Neural progenitor cell (in vitro differentiated cells): ENCODE measurements around the gene PPARG. TPM values are rescaled to one million over a fixed set of nuclear protein-coding genes. Genes with fewer than 3 reads are reported as not detected.

Experiments used
- DNase-seq: peaks from one replicate; pipeline ENCODE4 v3.0.0-alpha.2; 2016; ENCODE audit warnings: low spot score
- H2AFZ ChIP-seq: fragments of 200-600 bp; sonication (generic); replicated peaks from 2 replicates; pipeline ENCODE4 v1.6.1; 2016; ENCODE audit warnings: antibody characterized with exemption
- H3F3A ChIP-seq: fragments of 200-600 bp; sonication (generic); 2 replicates; pipeline ENCODE4 v1.6.1; 2016; ENCODE audit warnings: antibody characterized with exemption, low read depth
- H3K27ac ChIP-seq: fragments of 200-600 bp; sonication (generic); 2 replicates; pipeline ENCODE4 v1.5.1; 2016; ENCODE audit warnings: mild to moderate bottlenecking
- H3K27me3 ChIP-seq: fragments of 200-600 bp; sonication (generic); 2 replicates; pipeline ENCODE4 v1.6.1; 2016; ENCODE audit warnings: mild to moderate bottlenecking, moderate library complexity
- H3K36me3 ChIP-seq: fragments of 200-600 bp; sonication (generic); 2 replicates; pipeline ENCODE4 v1.5.1; 2016
- H3K4me1 ChIP-seq: fragments of 200-600 bp; sonication (generic); 2 replicates; pipeline ENCODE4 v1.6.1; 2016; ENCODE audit warnings: mixed run types
- H3K4me2 ChIP-seq: fragments of 200-600 bp; sonication (generic); 2 replicates; pipeline ENCODE4 v1.6.1; 2016
- H3K4me3 ChIP-seq: fragments of 200-600 bp; sonication (generic); 2 replicates; pipeline ENCODE4 v1.5.1; 2016
- H3K79me2 ChIP-seq: fragments of 200-600 bp; sonication (generic); 2 replicates; pipeline ENCODE4 v1.6.1; 2016; ENCODE audit warnings: low read depth
- H3K9ac ChIP-seq: fragments of 200-600 bp; sonication (generic); 2 replicates; pipeline ENCODE4 v1.6.1; 2016
- H3K9me3 ChIP-seq: fragments of 200-600 bp; sonication (generic); 2 replicates; pipeline ENCODE4 v1.5.1; 2016; ENCODE audit warnings: low read depth
- H4K20me1 ChIP-seq: fragments of 200-600 bp; sonication (generic); 2 replicates; pipeline ENCODE4 v1.6.1; 2016; ENCODE audit warnings: low read depth
- H3K27ac Mint-ChIP-seq: 3 replicates; pipeline ENCODE4 v1.8.0; 2021; ENCODE audit warnings: mixed read lengths
- H3K27me3 Mint-ChIP-seq: 2 replicates; pipeline ENCODE4 v1.8.0; 2022; ENCODE audit warnings: low read depth, mild to moderate bottlenecking, inconsistent platforms, moderate library complexity, mixed read lengths; ENCODE audit not compliant: insufficient read depth
- H3K36me3 Mint-ChIP-seq: 3 replicates; pipeline ENCODE4 v1.8.0; 2021; ENCODE audit warnings: mixed read lengths
- H3K4me1 Mint-ChIP-seq: 3 replicates; pipeline ENCODE4 v1.8.0; 2021; ENCODE audit warnings: mixed read lengths
- H3K4me3 Mint-ChIP-seq: 3 replicates; pipeline ENCODE4 v1.8.0; 2021; ENCODE audit warnings: mild to moderate bottlenecking, moderate library complexity, mixed read lengths
- H3K9me3 Mint-ChIP-seq: 3 replicates; pipeline ENCODE4 v1.8.0; 2020; ENCODE audit warnings: mixed read lengths
- CTCF ChIP-seq: fragments of 200-600 bp; sonication (generic); IDR thresholded peaks from 2 replicates; pipeline ENCODE4 v1.5.1; 2017; ENCODE audit warnings: antibody characterized with exemption, mild to moderate bottlenecking
- EZH2 ChIP-seq: fragments of 200-600 bp; sonication (generic); IDR thresholded peaks from 2 replicates; pipeline ENCODE4 v1.6.1; 2017; ENCODE audit warnings: antibody characterized with exemption, mild to moderate bottlenecking, moderate library complexity
- EZH2phosphoT487 ChIP-seq: fragments of 200-600 bp; sonication (generic); IDR thresholded peaks from 2 replicates; pipeline ENCODE4 v1.6.1; 2017; ENCODE audit warnings: antibody characterized with exemption
- total RNA-seq: library from RNA; depleted of rRNA; stranded (reverse); fragments of >200 nt; gene quantifications from 2 replicates; pipeline ENCODE4 v1.2.3, GENCODE V29; 2015; ENCODE audit warnings: low replicate concordance

PPARG gene
- total RNA-seq, 1 donor from 2014 or later = not detected

- Histone ChIP-seq H3K9me3 (no peaks in the 10 kb centered on the region), H3K4me2 (no peak overlapping the region), H3K27ac (no peak overlapping the region), H3K27me3 (peaks cover 11% of the 10 kb centered on the region), H3F3A (no peaks in the 10 kb centered on the region), H3K36me3 (no peaks in the 10 kb centered on the region), H4K20me1 (no peaks in the 10 kb centered on the region), H3K4me1 (no peaks in the 10 kb centered on the region), H2AFZ (no peak overlapping the region), H3K4me3 (no peak overlapping the region), H3K9ac (no peak overlapping the region), H3K79me2 (no peaks in the 10 kb centered on the region)
- TF ChIP-seq EZH2 (no peak), CTCF (no peak), EZH2phosphoT487 (no peak)
- Mint-ChIP-seq H3K36me3 (no peaks in the 10 kb centered on the region), H3K9me3 (no peaks in the 10 kb centered on the region), H3K4me3 (no peak overlapping the region), H3K27me3 (no peaks in the 10 kb centered on the region), H3K27ac (no peak overlapping the region), H3K4me1 (no peaks in the 10 kb centered on the region)
- no peak for DNase-seq
These were observed 67.3 kb downstream of the PPARG start for GRCh38 chr3:12356175-12356574.

GRCh38 chr3:12356996-12357395 is 68.1 kb downstream of the PPARG start:
- Mint-ChIP-seq H3K27me3 (no peaks in the 10 kb centered on the region), H3K4me1 (no peaks in the 10 kb centered on the region), H3K36me3 (no peaks in the 10 kb centered on the region), H3K4me3 (no peak overlapping the region), H3K27ac (no peak overlapping the region), H3K9me3 (no peaks in the 10 kb centered on the region)
- Histone ChIP-seq H3K79me2 (no peaks in the 10 kb centered on the region), H3K9me3 (no peaks in the 10 kb centered on the region), H4K20me1 (no peaks in the 10 kb centered on the region), H3K27ac (no peak overlapping the region), H3K27me3 (peaks cover 3% of the 10 kb centered on the region), H3K4me2 (no peak overlapping the region), H3K36me3 (no peaks in the 10 kb centered on the region), H3K9ac (no peak overlapping the region), H3F3A (no peaks in the 10 kb centered on the region), H2AFZ (no peak overlapping the region), H3K4me1 (no peaks in the 10 kb centered on the region), H3K4me3 (no peak overlapping the region)
- TF ChIP-seq EZH2 (no peak), CTCF (no peak), EZH2phosphoT487 (no peak)
- no peak for DNase-seq

GRCh38 chr3:12357456-12357855 is 68.6 kb downstream of the PPARG start:
- no peaks in the 10 kb centered on the region for H3K4me1 ChIP-seq
- no peaks in the 10 kb centered on the region for H4K20me1 ChIP-seq
- H3K36me3 ChIP-seq = no peaks in the 10 kb centered on the region
- TF ChIP-seq EZH2phosphoT487 = no peak
- no peak for TF ChIP-seq EZH2
- TF ChIP-seq CTCF = no peak
- no peaks in the 10 kb centered on the region for H3F3A ChIP-seq
- H3K27me3 ChIP-seq = no peaks in the 10 kb centered on the region
- no peak overlapping the region for H3K4me2 ChIP-seq
- H3K27me3 Mint-ChIP-seq = no peaks in the 10 kb centered on the region
- no peak overlapping the region for H3K27ac ChIP-seq
- no peak overlapping the region for H3K9ac ChIP-seq
- no peaks in the 10 kb centered on the region for H3K36me3 Mint-ChIP-seq
- no peak overlapping the region for H3K4me3 ChIP-seq
- H3K4me3 Mint-ChIP-seq = no peak overlapping the region
- no peaks in the 10 kb centered on the region for H3K79me2 ChIP-seq
- DNase-seq = no peak
- no peaks in the 10 kb centered on the region for H3K9me3 ChIP-seq
- no peak overlapping the region for H3K27ac Mint-ChIP-seq
- H3K9me3 Mint-ChIP-seq = no peaks in the 10 kb centered on the region
- H3K4me1 Mint-ChIP-seq = no peaks in the 10 kb centered on the region
- no peak overlapping the region for H2AFZ ChIP-seq
